GM19351 (cell line): Measurements from ENCODE around the gene SLC16A13.
"Not testable (repeated sequence)": the region's sequence is repeated elsewhere in the genome, so short reads cannot be mapped to it uniquely, and the experiment has no call there.

Experiments used
- ATAC-seq: cut with Tn5 transposase; IDR thresholded peaks from one replicate; pipeline ENCODE4 v1.9.1; 2021; ENCODE audit warnings: mild to moderate bottlenecking, moderate library complexity; ENCODE audit not compliant: unreplicated experiment

Gene SLC16A13

GRCh38 chr17:7058831-7059447 lies 23.1 kb downstream of the SLC16A13 start:
- no peak for ATAC-seq

- ATAC-seq = no peak
Observed at GRCh38 chr17:7060165-7060891, 24.5 kb downstream of the SLC16A13 start.

- ATAC-seq = no peak
Observed at GRCh38 chr17:7063518-7064094, 27.8 kb downstream of the SLC16A13 start.

GRCh38 chr17:7064261-7064660 lies 28.4 kb downstream of the SLC16A13 start:
- no peak for ATAC-seq

GRCh38 chr17:7067198-7067597 lies 31.4 kb downstream of the SLC16A13 start:
- no peak for ATAC-seq

GRCh38 chr17:7068268-7068667 lies 32.5 kb downstream of the SLC16A13 start:
- no peak for ATAC-seq

- ATAC-seq = no peak
Observed at GRCh38 chr17:7070712-7071111, 34.9 kb downstream of the SLC16A13 start.

GRCh38 chr17:7072406-7072805 lies 36.6 kb downstream of the SLC16A13 start:
- ATAC-seq = no peak

GRCh38 chr17:7074931-7075330 lies 39.1 kb downstream of the SLC16A13 start:
- no peak for ATAC-seq

- no peak for ATAC-seq
Observed at GRCh38 chr17:7077911-7078546, 42.2 kb downstream of the SLC16A13 start.

GRCh38 chr17:7078711-7079110 lies 42.9 kb downstream of the SLC16A13 start:
- ATAC-seq = no peak

- no peak for ATAC-seq
Observed at GRCh38 chr17:7079581-7080455, 44.0 kb downstream of the SLC16A13 start, which contains the start of gene CLEC10A. Gene CLEC10A, minus strand, starts transcription at chr17:7080251. Its CDS starts 1,439 bp downstream, at chr17:7078812.

- ATAC-seq = no peak
Observed at GRCh38 chr17:7080456-7081041, 44.7 kb downstream of the SLC16A13 start.

- ATAC-seq = no peak
Observed at GRCh38 chr17:7081341-7082062, 45.7 kb downstream of the SLC16A13 start.

- ATAC-seq = no peak
Observed at GRCh38 chr17:7083592-7083991, 47.8 kb downstream of the SLC16A13 start.

GRCh38 chr17:7084088-7084487 lies 48.3 kb downstream of the SLC16A13 start:
- ATAC-seq = no peak

- ATAC-seq = not testable (repeated sequence)
Observed at GRCh38 chr17:7088442-7088841, 52.6 kb downstream of the SLC16A13 start.

GRCh38 chr17:7089570-7089969 lies 53.8 kb downstream of the SLC16A13 start:
- ATAC-seq = not testable (repeated sequence)
